Lung (tissue), 12 donors: Measurements from ENCODE around the gene PLLP. TPM values are rescaled to one million over a fixed set of nuclear protein-coding genes. Genes with fewer than 3 reads are reported as not detected.

Source experiments
- ATAC-seq: fragments of 200-7000 bp; cut with Tn5 transposase; one replicate; pipeline ENCODE4 v1.9.1; 2020; ENCODE audit warnings: moderate number of reproducible peaks; ENCODE audit not compliant: insufficient read depth, low FRiP score
- DNase-seq, 3 donors: peaks; one replicate each; pipeline ENCODE4 v3.0.0-alpha.2; 2013 to 2017
- H3K27ac ChIP-seq, 2 donors: one replicate each; pipeline ENCODE4 v1.5.1; 2013; ENCODE audit warnings: mild to moderate bottlenecking in 2 of 2, moderate library complexity in 2 of 2, control low read depth in 1 of 2, inconsistent platforms in 1 of 2, low read depth in 1 of 2, low read length in 1 of 2
- H3K27me3 ChIP-seq, 3 donors: one replicate each; pipeline ENCODE4 v1.5.1; 2013; ENCODE audit warnings: low read length in 2 of 3; ENCODE audit not compliant: control insufficient read depth in 3 of 3, insufficient read depth in 3 of 3
- H3K36me3 ChIP-seq, 4 donors: one replicate each; pipeline ENCODE4 v1.5.1; 2013; ENCODE audit warnings: low read length in 4 of 4, mild to moderate bottlenecking in 1 of 4, moderate library complexity in 1 of 4; ENCODE audit not compliant: control insufficient read depth in 4 of 4, insufficient read depth in 4 of 4
- H3K4me1 ChIP-seq, 5 donors: one replicate each; pipeline ENCODE4 v1.5.1; 2013; ENCODE audit warnings: low read length in 5 of 5, mild to moderate bottlenecking in 2 of 5, moderate library complexity in 1 of 5; ENCODE audit not compliant: control insufficient read depth in 5 of 5, insufficient read depth in 5 of 5
- H3K4me3 ChIP-seq: one replicate; pipeline ENCODE4 v1.5.1; 2013; ENCODE audit warnings: mild to moderate bottlenecking, control low read depth, moderate library complexity
- H3K9ac ChIP-seq, 2 donors: one replicate each; pipeline ENCODE4 v1.5.1; 2013; ENCODE audit warnings: low read length in 2 of 2, control low read depth in 1 of 2; ENCODE audit not compliant: insufficient read depth in 1 of 2
- H3K9me3 ChIP-seq, 4 donors: one replicate each; pipeline ENCODE4 v1.5.1; 2013; ENCODE audit warnings: low read length in 3 of 4, mild to moderate bottlenecking in 1 of 4, moderate library complexity in 1 of 4; ENCODE audit not compliant: control insufficient read depth in 4 of 4, insufficient read depth in 3 of 4
- WGBS, 2 donors: extraction: QIAGEN DNeasy Blood & Tissue Kit; methylation state at CpG; one replicate each; pipeline ENCODE4 v1.1.7; 2013; 5-methylcytosine and 5-hydroxymethylcytosine counted together
- polyA plus RNA-seq, 2 donors: library from polyadenylated mRNA; stranded (reverse); fragments of 200-250 nt; gene quantifications; one replicate each; pipeline ENCODE4 v1.2.1, GENCODE V29; 2013
- total RNA-seq, 2 donors: library from RNA; depleted of rRNA in 1 of 2; stranded (reverse); fragments of >200 nt in 1 of 2; gene quantifications; one replicate each; pipeline ENCODE4 v1.2.1, GENCODE V29; 2014 to 2021
- TF ChIP-seq, protein P1 (sequence below): IDR thresholded peaks from 2 replicates; pipeline ENCODE4 v1.5.1; 2012; ENCODE audit warnings: mild to moderate bottlenecking; ENCODE audit errors: control extremely low read depth, extremely low read depth
- donor health status: control.
- donor health status: control.
- donor health status: Bipolar disorder and iron deficiency.
- donor health status: healthy.
- donor health status: DM: yes; HTN: yes; CAD: no.

PLLP gene
- total and polyA plus RNA-seq, 4 donors = 23.8 to 98.7 (median 61.6) TPM

GRCh38 chr16:57329718-57330327 lies 45.4 kb upstream of the PLLP start:
- no peak overlapping the region for H3K4me3 ChIP-seq
- no peaks in the 10 kb centered on the region for H3K4me1 ChIP-seq
- H3K9me3 ChIP-seq = peaks cover 0 to 4% (median 0%) of the 10 kb centered on the region in 4 donors
- no peak overlapping the region for H3K9ac ChIP-seq
- TF ChIP-seq, protein P1, sequence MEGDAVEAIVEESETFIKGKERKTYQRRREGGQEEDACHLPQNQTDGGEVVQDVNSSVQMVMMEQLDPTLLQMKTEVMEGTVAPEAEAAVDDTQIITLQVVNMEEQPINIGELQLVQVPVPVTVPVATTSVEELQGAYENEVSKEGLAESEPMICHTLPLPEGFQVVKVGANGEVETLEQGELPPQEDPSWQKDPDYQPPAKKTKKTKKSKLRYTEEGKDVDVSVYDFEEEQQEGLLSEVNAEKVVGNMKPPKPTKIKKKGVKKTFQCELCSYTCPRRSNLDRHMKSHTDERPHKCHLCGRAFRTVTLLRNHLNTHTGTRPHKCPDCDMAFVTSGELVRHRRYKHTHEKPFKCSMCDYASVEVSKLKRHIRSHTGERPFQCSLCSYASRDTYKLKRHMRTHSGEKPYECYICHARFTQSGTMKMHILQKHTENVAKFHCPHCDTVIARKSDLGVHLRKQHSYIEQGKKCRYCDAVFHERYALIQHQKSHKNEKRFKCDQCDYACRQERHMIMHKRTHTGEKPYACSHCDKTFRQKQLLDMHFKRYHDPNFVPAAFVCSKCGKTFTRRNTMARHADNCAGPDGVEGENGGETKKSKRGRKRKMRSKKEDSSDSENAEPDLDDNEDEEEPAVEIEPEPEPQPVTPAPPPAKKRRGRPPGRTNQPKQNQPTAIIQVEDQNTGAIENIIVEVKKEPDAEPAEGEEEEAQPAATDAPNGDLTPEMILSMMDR = no peak
- ATAC-seq = no peak
- H3K36me3 ChIP-seq = no peaks in the 10 kb centered on the region
- H3K27ac ChIP-seq = no peak overlapping the region
- peaks cover 0 to 2% (median 0%) of the 10 kb centered on the region in 3 donors for H3K27me3 ChIP-seq
- no peak for DNase-seq
- 82 to 88% methylated on average over 8 of the region's 8 CpGs for WGBS, 2 donors

- Histone ChIP-seq H3K9ac (no peak overlapping the region), H3K9me3 (peaks cover 0 to 4% (median 0%) of the 10 kb centered on the region in 4 donors), H3K27ac (no peak overlapping the region), H3K36me3 (no peaks in the 10 kb centered on the region), H3K27me3 (no peaks in the 10 kb centered on the region), H3K4me1 (no peaks in the 10 kb centered on the region), H3K4me3 (no peak overlapping the region)
- ATAC-seq (no peak), DNase-seq (no peak)
- 70 to 71% methylated on average over 1 of the region's 1 CpG for WGBS, 2 donors
- TF ChIP-seq, protein P1 = no peak
Measured at GRCh38 chr16:57325458-57325857, 41.0 kb upstream of the PLLP start.

GRCh38 chr16:57324749-57325148 lies 40.3 kb upstream of the PLLP start:
- no peaks in the 10 kb centered on the region for H3K4me1 ChIP-seq
- H3K4me3 ChIP-seq = no peak overlapping the region
- H3K9ac ChIP-seq = no peak overlapping the region
- TF ChIP-seq, protein P1 = no peak
- no peaks in the 10 kb centered on the region for H3K36me3 ChIP-seq
- peaks cover 0 to 4% (median 0%) of the 10 kb centered on the region in 4 donors for H3K9me3 ChIP-seq
- H3K27me3 ChIP-seq = no peaks in the 10 kb centered on the region
- no peak for ATAC-seq
- WGBS, 2 donors = 55 to 59% methylated on average over 2 of the region's 2 CpGs
- H3K27ac ChIP-seq = no peak overlapping the region
- no peak for DNase-seq

DNA sequence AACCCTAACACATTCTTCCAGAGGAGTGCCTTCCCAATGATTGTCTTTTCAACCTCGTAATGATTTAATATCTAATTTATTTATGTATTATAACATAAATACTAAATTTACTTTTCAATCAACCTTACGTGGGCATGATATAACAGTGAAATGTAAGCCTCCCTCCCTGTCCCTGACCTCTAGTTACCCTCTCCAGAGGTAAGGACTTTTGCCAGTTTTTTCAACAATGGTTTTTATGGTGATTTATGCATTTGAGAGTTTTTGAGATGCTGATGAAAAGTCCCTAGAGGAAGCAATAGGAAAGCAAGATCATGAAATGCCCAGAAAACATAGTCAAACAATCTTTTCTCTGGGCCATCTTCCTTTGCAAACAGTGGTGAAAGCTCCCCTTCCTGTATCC lies 35.2 kb upstream of the PLLP start:
- Histone ChIP-seq H3K36me3 (no peaks in the 10 kb centered on the region), H3K4me3 (no peak overlapping the region), H3K27ac (no peak overlapping the region), H3K4me1 (peaks cover 0 to 9% (median 0%) of the 10 kb centered on the region in 5 donors), H3K9ac (no peak overlapping the region), H3K9me3 (no peaks in the 10 kb centered on the region), H3K27me3 (no peaks in the 10 kb centered on the region)
- ATAC-seq (no peak), DNase-seq (no peak)
- 76 to 80% methylated on average over 2 of the region's 2 CpGs for WGBS, 2 donors
- TF ChIP-seq, protein P1 = no peak
